ENCODE data around the gene PJVK. TPM values are rescaled to one million over a fixed set of nuclear protein-coding genes. Genes with fewer than 3 reads are reported as not detected.
"Not testable (repeated sequence)": the region's sequence is repeated elsewhere in the genome, so short reads cannot be mapped to it uniquely, and the experiment has no call there.

Gene PJVK
- total RNA-seq, 6 experiments from 2014 or later: 0.43 to 1.0 (median 0.69) TPM

GRCh38 chr2:178412047-178412446 lies 39.1 kb upstream of the PJVK start:
- Mint-ChIP-seq H3K27ac (no peak overlapping the region), H3K4me1 (ENCODE audit: low read depth) (peaks cover 26% of the 10 kb centered on the region), H3K36me3 (ENCODE audit: low read depth) (no peaks in the 10 kb centered on the region), H3K27me3 (ENCODE audit: insufficient read depth) (no peaks in the 10 kb centered on the region; the same call in 1 of the 2 replicates), H3K4me3 (no peak overlapping the region), H3K9me3 (no peaks in the 10 kb centered on the region)
- no peak for TF ChIP-seq CTCF (IDR thresholded peaks at IDR 0.05)
- no peak for DNase-seq

GRCh38 chr2:178412453-178412852 lies 38.7 kb upstream of the PJVK start:
- DNase-seq; H3K4me3 Mint-ChIP-seq; H3K27me3 Mint-ChIP-seq (ENCODE audit: insufficient read depth); H3K27ac Mint-ChIP-seq; H3K9me3 Mint-ChIP-seq; H3K36me3 Mint-ChIP-seq (ENCODE audit: low read depth): not testable (repeated sequence)
- peaks cover 26% of the 10 kb centered on the region for H3K4me1 Mint-ChIP-seq (ENCODE audit: low read depth)

DNA sequence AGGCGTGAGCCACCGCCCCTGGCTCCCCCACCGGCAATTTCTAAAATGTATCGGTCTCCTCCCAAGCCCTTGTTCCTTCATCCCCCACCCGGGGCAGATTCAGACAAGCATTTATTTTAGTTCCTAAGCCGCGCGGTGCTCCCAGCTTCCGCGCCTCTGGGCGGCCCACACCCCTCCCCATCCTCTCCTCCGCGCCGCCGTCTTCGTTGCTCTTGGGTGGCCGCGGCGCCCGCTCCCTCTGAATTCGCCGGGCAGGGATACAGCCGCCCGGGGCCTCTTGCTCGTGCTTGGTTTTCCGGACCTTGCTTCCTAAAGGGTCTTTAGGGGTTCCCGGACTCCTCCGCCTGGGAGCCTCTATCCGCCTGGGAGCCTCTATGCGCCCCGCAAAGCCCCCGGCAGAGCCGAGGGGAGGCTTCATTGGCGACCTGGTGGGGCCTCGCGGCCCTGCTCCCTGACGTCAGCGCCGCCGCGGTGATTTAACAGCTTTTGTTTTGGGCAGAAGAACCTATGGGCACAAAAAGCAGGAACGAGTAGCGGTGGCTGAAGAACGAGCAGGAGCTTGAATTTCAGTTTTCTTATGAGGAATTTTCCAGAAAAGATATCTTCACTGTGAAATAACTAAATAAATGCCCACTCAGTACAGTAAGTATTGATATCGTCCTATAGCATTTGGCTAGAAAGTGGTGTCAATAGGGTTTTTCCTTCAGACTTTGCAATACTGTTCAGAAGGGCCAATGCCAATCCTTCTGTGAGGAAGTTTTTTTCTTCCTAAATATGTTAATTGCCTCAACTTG lies 37.5 kb upstream of the PJVK start:
- Mint-ChIP-seq H3K27ac (peak overlapping the region; percentile 99), H3K36me3 (ENCODE audit: low read depth) (no peaks in the 10 kb centered on the region), H3K4me1 (ENCODE audit: low read depth) (peaks cover 28% of the 10 kb centered on the region), H3K4me3 (peak overlapping the region; percentile 96), H3K9me3 (no peaks in the 10 kb centered on the region), H3K27me3 (ENCODE audit: insufficient read depth) (peaks cover 1% of the 10 kb centered on the region; the same call in 1 of the 2 replicates)
- TF ChIP-seq CTCF (IDR thresholded peaks at IDR 0.05): no peak; the same call in 1 of the 2 replicates
- peak; percentile 54 for DNase-seq

DNA sequence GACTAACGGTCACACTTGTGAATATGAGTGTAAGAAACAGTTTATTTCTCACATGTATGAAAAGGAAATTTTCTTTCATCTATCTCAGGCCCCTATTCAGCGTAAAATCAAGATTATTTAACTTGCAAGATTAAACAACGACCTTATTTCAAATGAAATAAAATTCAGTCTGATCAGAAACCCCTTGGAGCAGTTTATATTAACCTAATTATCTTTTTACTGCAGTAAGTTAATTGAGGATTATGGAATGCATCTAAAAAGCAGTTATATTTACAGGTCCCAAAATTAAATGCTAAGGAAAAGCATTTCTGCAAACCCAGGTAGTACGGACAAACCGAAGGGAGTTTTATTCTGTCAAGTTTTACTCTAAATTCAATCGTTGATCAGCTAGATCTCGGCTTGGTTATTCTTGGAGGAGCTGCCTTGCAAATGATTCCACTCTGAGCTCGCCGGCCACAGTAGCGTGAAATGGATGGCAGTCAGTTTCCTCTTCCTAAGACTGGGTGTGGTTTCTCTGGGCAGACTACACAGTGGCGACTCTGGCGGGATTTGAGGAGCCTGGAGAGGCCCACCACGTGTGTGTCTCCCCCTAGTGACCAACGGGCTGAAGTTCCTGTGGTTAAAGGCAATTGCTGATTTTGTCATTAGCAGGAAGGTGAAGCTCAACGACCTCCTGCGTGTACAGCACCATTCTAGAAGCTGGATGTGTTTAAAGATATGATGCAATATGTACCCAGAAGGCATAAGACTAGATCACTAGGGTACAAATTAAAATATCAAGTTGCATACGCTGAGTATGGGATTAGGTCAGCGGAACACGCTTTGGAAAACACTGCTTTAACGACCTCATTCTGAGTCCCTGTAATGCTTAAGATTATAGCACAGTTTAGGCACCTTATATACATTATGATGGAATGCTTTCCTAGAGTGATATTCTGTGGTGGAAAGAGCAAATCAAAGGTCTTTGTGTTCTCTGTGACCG lies 36.6 kb upstream of the PJVK start:
- peaks cover 35% of the 10 kb centered on the region for H3K4me1 Mint-ChIP-seq (ENCODE audit: low read depth)
- H3K27me3 Mint-ChIP-seq (ENCODE audit: insufficient read depth): peaks cover 1% of the 10 kb centered on the region; the same call in 1 of the 2 replicates
- peak; percentile 94 for TF ChIP-seq CTCF (IDR thresholded peaks at IDR 0.05)
- H3K27ac Mint-ChIP-seq: peak overlapping the region; percentile 99
- H3K36me3 Mint-ChIP-seq (ENCODE audit: low read depth): no peaks in the 10 kb centered on the region
- DNase-seq: peak; percentile 95
- H3K9me3 Mint-ChIP-seq: no peaks in the 10 kb centered on the region
- H3K4me3 Mint-ChIP-seq: peak overlapping the region; percentile 96

GRCh38 chr2:178415979-178416378 lies 35.2 kb upstream of the PJVK start:
- Mint-ChIP-seq H3K4me3 (no peak overlapping the region), H3K4me1 (ENCODE audit: low read depth) (peaks cover 35% of the 10 kb centered on the region), H3K36me3 (ENCODE audit: low read depth) (no peaks in the 10 kb centered on the region), H3K27me3 (ENCODE audit: insufficient read depth) (peaks cover 1% of the 10 kb centered on the region; the same call in 1 of the 2 replicates), H3K27ac (no peak overlapping the region), H3K9me3 (no peaks in the 10 kb centered on the region)
- no peak for TF ChIP-seq CTCF (IDR thresholded peaks at IDR 0.05)
- no peak for DNase-seq

All from HFFc6 (cell line).